GM12892 (cell line): ENCODE measurements around the gene TRIP12.

ENCODE experiments used
- POLR2A ChIP-seq: IDR thresholded peaks from 2 replicates; pipeline ENCODE4 v1.6.1; 2011; ENCODE audit warnings: low read depth, low read length, control low read depth
- POLR2AphosphoS5 ChIP-seq: IDR thresholded peaks from 2 replicates; pipeline ENCODE4 v1.6.1; 2011; ENCODE audit warnings: low read depth, low read length, control low read depth
- TAF1 ChIP-seq: IDR thresholded peaks from 2 replicates; pipeline ENCODE4 v1.6.1; 2011; ENCODE audit warnings: low read depth, mild to moderate bottlenecking, control low read depth, low read length, borderline replicate concordance

DNA sequence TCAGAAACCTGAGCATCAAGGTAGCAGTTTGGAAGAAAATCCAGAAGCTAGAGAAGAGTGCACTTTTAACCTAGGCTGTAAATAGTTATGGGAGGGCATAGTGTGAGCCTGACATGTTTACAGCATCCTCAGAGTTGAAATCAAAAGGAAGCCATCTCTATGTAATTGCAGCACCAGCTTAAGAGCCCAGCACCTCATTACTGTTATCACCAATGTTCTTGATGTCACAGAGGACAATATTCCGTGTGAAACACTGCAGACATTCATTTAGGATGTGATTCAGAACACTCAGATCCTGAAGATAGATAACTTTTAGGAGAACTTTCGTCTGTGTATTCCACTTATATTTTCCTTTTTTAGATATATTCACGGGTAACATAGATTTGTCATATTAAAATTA is 48.6 kb upstream of the TRIP12 start:
- TF ChIP-seq POLR2A, result no peak
- TF ChIP-seq POLR2AphosphoS5, result no peak
- TF ChIP-seq TAF1, result no peak
